Astrocyte of the cerebellum (primary cell): ENCODE results near the gene LIMS1.

Experiments
- DNase-seq: peaks from one replicate; pipeline ENCODE4 v3.0.0-alpha.2; 2011; ENCODE audit warnings: low read depth
- H3K4me3 ChIP-seq: 2 replicates; pipeline ENCODE4 v1.5.1; 2011; ENCODE audit warnings: mild to moderate bottlenecking, low read depth, low read length, moderate library complexity
- CTCF ChIP-seq: IDR thresholded peaks from 2 replicates; pipeline ENCODE4 v1.5.1; 2012; ENCODE audit warnings: low read length, low read depth, moderate library complexity, mild to moderate bottlenecking; ENCODE audit errors: missing control alignments
- in situ Hi-C: cut with HindIII; loops from 2 replicates; pipeline ENCODE4 v1.10.0; 2017; ENCODE audit warnings: low sequenced_read_pairs

The LIMS1 gene

GRCh38 chr2:108613261-108614042, 79.2 kb downstream of the LIMS1 start:
- in situ Hi-C loops = no loop called here
- no peak for TF ChIP-seq CTCF
- DNase-seq = no peak
- no peak overlapping the region for H3K4me3 ChIP-seq

GRCh38 chr2:108614043-108614545, 79.8 kb downstream of the LIMS1 start:
- no peak for DNase-seq
- no peak for TF ChIP-seq CTCF
- in situ Hi-C loops = no loop called here
- no peak overlapping the region for H3K4me3 ChIP-seq

GRCh38 chr2:108614659-108615058, 80.4 kb downstream of the LIMS1 start:
- H3K4me3 ChIP-seq = no peak overlapping the region
- no peak for DNase-seq
- in situ Hi-C loops = no loop called here
- no peak for TF ChIP-seq CTCF

- DNase-seq = no peak
- H3K4me3 ChIP-seq = no peak overlapping the region
- TF ChIP-seq CTCF = no peak
- in situ Hi-C loops = no loop called here
Observed at GRCh38 chr2:108615480-108616090, 81.3 kb downstream of the LIMS1 start.

GRCh38 chr2:108616318-108616717, 82.0 kb downstream of the LIMS1 start:
- in situ Hi-C loops = no loop called here
- DNase-seq = no peak
- no peak for TF ChIP-seq CTCF
- no peak overlapping the region for H3K4me3 ChIP-seq

GRCh38 chr2:108616751-108617161, 82.5 kb downstream of the LIMS1 start:
- DNase-seq = no peak
- TF ChIP-seq CTCF = no peak
- in situ Hi-C loops = no loop called here
- H3K4me3 ChIP-seq = no peak overlapping the region
